Islet precursor cell (in vitro differentiated cells): ENCODE data around the gene TYW1B.
A peak's percentile ranks its signal among the peaks of the same experiment; 100 is the strongest.
"Not testable (repeated sequence)": the region's sequence is repeated elsewhere in the genome, so short reads cannot be mapped to it uniquely, and the experiment has no call there.

Experiments used
- DNase-seq: peaks from one replicate; pipeline ENCODE4 v3.0.0-alpha.2; 2018

The TYW1B gene

DNA sequence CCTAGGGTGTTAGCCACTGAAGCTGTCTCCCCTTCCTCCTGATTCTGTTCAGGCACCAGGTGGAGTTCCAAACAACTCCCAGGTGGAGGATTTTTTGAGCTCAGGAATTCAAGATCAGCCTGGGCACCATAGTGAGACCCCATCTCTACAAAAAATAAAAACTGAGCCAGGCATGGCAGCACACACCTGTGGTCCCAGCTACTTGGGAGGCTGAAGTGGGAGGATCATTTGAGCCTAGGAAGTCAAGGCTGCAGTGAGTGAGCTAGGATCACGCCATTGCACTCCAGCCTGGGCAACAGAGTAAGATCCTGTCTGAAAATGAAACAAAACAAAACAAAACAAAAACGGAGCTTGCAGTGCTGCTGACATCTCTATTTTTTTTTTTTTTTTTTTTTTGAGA is 287.1 kb downstream of the TYW1B start:
- no peak for DNase-seq

DNA sequence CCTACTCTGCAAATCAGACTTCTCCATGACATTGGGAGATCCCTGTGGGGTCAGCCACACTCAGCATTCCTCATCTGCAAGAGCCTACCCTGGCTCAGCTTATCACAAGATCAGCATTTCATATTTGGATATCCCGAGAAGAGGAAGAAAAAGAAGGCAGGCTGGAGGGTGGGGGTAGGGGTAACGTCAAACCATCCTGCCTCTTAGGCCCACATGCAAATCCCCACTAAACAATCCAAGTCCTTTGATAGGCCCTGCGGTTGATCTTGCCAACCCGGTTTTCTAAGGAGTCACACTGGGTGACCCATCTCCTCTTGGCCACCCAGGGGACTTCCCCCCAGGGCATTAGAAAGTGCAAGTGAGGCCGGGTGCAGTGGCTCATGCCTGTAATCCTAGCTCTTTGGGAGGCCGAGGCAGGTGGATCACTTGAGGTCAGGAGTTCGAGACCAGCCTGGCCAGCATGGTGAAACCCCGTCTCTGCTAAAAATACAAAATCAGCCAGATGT is 287.8 kb downstream of the TYW1B start:
- DNase-seq: no peak

DNA sequence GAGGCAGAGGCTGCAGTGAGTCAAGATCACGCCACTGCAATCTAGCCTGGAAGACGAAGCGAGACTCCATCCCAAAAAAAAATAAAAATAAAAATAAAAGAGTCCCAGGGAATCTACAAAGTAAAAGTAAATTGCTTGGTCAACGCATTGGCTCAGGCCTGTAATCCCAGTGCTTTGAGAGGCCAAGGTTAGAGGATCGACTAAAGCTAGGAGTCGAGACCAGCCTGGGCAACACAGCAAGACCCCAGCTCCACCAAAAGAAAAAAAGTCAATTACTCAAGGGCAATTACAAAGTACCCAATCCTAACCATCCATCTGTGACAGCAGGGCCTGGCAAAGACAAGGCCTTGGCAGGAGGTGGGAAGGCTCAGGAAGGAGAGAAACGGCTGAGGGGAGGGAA is 288.3 kb downstream of the TYW1B start:
- DNase-seq: no peak

DNA sequence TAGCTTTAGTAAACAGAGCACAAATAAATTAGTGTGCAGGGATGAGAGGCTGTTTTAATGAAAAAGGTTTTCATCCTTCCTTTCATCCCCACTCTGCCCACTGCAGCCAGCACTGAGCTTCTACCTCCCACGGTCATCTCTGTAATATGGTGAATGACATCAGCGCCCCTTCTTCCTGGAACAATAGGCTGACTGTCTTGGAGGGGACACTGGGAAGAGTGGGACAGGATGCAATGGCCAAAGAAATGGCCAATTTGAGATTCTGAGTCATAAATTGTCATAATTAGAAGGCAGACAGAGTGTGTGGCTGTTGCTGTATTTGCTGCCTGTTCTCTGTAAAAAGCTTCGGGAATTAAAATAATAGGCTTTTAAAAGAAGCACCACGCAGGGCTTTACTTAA is 289.1 kb downstream of the TYW1B start:
- DNase-seq: peak; percentile 94

DNA sequence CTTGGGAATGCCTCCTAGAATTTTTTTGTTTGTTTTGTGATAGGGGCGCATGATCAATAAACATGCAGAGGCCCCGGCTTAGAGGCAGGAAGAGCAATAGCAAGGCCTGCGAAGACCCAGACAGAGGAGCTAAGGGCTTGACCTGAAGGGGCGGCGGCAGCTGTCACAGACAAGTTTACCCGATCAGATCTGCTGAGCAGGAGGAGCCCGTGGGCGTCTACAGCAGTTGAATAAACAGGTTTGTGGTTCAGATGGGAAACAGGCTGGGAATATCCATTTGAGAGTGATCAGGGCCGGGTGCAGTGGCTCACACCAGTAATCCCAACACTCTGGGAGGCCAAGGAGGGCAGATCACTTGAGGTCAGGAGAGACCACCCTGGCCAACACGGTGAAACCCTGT is 289.9 kb downstream of the TYW1B start:
- DNase-seq: peak; percentile 87

DNA sequence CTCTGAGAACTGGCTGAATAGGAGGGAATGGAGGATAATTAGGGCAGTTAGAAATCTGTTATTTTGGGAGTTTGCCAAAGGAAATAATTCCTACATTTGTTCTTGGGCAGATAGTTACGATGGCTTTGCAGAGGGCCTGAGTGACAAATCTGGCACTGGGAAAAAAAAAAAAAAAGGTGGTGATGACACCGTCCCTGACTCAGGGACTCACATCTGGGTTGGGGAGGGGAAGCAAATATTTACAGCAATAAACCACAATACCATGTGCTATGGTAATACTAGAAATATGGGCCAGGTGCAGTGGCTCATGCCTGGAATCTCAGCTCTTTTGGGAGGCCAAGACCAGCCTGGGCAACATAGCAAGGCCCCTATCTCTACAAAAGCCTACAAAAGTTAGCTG is 292.0 kb downstream of the TYW1B start:
- DNase-seq: not testable (repeated sequence)

DNA sequence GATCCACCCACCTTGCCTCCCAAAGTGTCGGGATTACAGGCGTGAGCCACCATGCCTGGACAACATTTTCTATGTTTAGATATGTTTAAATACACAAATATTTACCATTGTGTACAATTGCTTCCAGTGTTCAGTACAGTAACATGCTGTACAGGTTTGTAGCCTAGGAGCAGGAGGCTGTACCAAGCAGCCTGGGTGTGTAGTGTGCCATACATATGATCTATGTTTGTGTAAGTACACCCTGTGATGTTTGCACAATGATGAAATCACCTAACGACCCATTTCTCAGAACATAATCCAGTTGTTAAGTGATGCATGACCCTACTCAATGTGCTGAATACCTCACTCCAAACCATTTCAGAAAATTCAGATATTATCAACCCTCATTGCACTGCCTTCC is 297.0 kb downstream of the TYW1B start:
- DNase-seq: not testable (repeated sequence)
